ENCODE measurements around the gene RPS2. TPM values are rescaled to one million over a fixed set of nuclear protein-coding genes. Genes with fewer than 3 reads are reported as not detected.
"Not testable (repeated sequence)": the region's sequence is repeated elsewhere in the genome, so short reads cannot be mapped to it uniquely, and the experiment has no call there.

The RPS2 gene
- total RNA-seq, 1 experiment from 2014 or later, result 5,569 TPM

GRCh38 chr16:1920727-1921171 is 43.9 kb downstream of the RPS2 start:
- DNase-seq (ENCODE audit: low read depth), result peak; percentile 33

- DNase-seq (ENCODE audit: low read depth), result not testable (repeated sequence)
Observed at GRCh38 chr16:1920122-1920521, 44.5 kb downstream of the RPS2 start.

DNA sequence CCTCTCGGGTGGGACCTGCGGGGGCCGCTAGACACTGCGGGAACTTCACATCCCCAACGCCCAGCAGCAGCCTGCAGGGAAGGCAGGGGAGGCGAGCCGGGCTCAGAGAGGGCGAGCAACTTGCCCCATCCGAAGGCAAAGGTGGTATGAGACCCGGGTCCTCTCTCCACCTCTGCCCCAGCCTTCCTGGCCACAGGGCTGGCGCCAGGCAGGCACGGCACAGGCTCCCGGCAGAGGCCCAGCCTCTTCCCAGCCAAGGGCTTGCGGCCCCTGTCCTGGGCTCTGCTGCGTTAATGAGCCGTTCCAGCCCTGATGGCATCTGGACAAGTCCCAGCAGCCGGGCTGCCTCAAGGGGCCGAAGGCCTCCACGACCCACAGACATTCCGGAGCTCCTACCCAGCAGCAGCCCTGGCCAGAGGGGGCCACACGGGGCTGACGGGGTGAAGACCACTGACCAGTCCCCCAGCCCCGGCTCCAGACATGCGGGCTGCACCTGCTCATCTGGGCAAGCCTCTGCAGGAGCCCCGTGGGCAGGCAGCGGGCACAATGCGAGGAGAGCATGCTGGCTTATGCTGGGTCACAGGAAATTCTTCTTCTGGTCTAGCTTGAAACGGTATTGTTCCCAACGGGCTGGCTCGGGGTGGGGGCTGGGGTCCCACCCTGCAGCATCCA is 45.2 kb downstream of the RPS2 start:
- DNase-seq (ENCODE audit: low read depth), result no peak

DNA sequence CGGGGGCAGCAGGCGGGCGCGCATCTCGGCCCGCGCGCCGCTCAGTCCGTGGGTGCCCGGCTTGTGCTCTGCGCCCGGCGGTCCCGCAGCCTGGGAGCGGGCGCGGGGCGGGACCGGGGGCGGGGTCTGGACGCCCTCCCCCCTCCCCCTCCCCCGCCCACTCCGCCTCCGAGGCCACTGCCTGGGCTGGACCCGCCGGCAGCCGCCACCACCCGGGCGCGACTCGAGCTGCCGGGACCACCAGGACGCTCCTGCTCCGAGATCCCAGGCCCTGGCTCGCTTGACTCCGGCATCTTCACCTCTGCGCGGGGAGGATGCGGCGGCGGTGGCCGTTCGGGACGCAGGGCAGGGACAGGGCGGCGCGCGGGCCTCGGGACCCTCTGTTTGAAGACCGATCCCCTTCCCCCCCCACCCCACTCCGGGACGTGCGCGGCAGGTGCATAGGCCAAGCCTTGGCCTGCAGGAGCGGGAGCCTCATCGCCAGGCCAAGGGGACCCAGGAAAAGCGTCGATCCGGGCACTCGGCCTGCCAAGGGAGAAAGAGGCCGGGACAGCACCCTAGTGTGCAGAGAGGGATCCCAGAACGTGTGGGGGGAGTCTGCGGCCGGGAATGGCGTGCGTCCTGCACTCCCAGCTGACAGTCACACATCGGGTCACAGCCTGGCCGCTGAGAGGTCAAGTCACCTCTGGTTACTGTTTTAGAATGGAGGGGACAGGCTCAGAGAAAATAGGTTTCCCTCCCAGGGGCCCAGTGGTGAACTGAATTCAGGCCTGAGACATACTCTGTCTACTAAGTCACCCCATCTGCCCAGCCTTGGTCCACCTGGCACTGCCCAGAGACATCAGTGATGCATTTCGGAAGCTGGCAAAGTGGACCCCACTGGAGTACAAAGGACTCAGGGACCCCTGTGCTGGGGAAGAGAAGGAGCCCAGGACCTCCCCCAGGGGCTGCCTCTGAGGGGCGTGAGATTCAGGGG is 46.0 kb downstream of the RPS2 start, which contains the start of gene HS3ST6:
HS3ST6 (minus strand) TSS at position 65 of the 976 bp plus-strand sequence. CDS start 92 bp downstream, outside the sequence.
- DNase-seq (ENCODE audit: low read depth), result no peak

DNA sequence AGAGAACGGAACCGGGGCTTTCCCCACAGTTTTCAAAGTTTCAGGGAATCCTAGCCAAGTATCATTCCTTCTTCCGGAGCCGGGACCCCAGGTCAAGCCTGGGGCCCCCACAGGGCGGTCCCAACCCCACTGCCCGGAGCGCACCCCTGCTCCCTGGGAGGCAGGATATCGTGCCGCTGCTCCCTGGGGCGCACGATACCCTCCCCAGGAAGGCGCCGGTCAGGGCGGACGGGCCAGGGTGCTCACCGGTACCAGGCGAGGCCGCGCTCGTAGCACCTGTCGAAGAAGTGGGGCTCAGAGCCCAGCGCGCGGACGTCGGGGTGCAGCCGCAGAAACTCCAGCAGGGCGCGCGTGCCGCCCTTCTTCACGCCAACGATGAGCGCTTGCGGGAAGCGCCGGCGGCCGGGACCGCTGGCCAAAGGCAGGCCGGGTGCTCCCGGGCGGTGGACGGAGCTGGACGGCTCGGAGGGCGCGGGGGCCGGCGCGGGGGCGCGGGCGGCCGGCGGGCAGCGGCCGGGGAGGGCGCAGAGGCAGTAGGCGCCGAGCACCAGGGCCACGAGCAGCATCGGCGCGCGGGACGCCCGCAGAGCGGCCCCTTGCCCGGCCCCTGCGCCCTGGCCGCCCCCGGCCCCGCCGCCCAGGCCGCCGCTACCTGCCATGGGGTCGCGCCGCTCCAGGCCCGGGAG is 46.8 kb downstream of the RPS2 start:
- no peak for DNase-seq (ENCODE audit: low read depth)

GRCh38 chr16:1917056-1917664 is 47.5 kb downstream of the RPS2 start:
- DNase-seq (ENCODE audit: low read depth), result no peak

- DNase-seq (ENCODE audit: low read depth), result no peak
Observed at GRCh38 chr16:1916640-1916990, 48.0 kb downstream of the RPS2 start.

DNA sequence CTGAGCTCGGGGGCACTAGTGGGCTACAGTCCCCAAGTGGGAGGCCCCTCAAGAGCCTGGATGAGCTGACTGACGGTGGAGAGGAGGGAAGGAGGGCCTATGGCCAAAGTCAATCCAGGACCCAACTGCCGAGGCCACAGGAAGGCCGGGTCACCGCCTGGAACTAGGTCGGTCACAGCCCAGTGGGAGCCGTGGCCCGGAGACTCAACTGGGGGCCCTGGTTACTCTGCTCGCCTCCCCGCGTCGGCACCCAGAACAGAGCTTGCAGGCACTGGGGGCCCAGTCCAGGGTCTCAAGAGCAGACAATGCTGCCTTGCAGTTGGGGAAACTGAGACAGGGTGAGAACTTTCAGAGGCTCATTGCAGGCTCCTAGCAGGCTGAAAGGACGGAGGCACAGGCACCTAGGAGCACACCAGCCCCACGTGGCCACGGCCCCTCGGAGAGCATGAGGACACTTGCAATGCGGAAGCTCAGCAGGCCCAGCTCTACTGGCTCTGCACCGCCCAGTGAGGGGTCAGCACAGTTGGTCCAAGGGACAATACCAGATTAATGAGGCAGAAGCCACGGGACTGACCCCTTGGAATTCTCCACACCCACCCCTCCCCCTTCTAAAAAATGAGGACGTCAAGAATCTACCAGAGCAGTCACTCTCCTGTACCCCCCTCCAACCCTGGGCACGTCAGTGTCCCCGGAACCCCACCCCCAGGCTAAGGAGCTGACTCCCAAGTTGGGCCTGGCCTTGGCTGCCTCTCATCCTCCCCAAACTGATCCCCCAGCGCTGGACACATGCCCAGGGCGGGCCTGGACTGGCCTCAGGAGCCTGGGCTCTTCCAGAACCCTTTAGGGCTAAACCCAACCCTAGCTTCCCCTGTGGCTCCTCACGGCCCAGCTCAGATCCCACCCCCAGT is 48.6 kb downstream of the RPS2 start:
- no peak for DNase-seq (ENCODE audit: low read depth)

GRCh38 chr16:1914988-1915387 is 49.6 kb downstream of the RPS2 start:
- DNase-seq (ENCODE audit: low read depth), result no peak

DNA sequence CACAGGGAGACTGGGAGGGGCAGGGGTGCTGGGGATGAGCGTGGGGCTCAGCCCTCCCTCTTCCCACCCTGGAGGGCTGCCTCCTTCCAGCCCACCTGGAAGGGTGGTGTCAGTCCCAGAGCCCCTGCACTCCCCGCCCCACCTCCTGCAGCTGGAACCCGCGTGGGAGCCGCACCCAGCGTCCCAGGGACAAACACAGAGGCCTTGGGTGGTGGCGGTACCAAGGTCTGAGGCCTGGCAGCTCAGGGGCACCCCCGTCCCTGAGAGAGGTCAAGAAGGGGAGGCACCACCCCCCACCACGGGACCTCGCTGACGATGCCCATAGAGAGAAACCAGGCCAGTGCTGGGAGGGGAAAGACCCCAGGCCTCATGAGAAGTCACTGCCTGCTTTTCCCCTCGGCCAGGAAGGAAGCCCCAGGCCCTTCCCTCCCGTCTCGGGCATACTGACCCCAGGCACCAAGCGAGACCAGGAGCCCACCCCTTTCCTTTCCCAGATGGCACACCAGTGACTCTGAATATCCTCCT is 50.5 kb downstream of the RPS2 start:
- DNase-seq (ENCODE audit: low read depth), result no peak

- DNase-seq (ENCODE audit: low read depth), result no peak
Observed at GRCh38 chr16:1913327-1914083, 51.1 kb downstream of the RPS2 start.

DNA sequence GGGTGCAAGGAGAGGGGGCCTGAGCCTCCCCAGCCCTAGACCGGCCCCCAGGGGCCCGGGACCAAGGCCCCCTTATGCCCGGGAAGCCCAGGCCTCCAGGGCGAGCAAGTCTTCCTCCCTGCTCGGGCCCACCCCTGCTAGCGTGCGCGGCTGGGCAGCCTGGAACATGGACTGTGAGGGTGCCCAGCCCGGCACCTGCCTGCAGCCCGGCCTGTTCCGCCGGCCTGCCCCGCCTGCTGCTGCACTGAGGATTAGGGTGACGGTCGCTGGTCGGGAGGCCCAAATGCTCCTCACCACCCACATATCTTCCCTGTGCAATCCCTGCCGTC is 52.4 kb downstream of the RPS2 start:
- DNase-seq (ENCODE audit: low read depth), result no peak

Small RNAs within 50 kb of the gene (small RNA-seq; reads per million reads assigned to genes)
- gene AC005363.2 (not detected), gene RN7SL219P (not detected), gene SNORA10 (not detected), gene SNORA64 (not detected)

Other genes with a start within 250 kb of the RPS2 start
- 7.3 and 7.4 TPM in 2 replicates for gene NME3, start 193.3 kb downstream of the RPS2 start, total RNA-seq (2014; rRNA removed; shearing (Covaris generic))
- 6.3 and 7.3 TPM in 2 replicates for gene EME2, start 192.0 kb downstream of the RPS2 start, total RNA-seq (2014; rRNA removed; shearing (Covaris generic))
- gene MRPS34, start 191.7 kb downstream of the RPS2 start, total RNA-seq (2014; rRNA removed; shearing (Covaris generic)), result 248 and 271 TPM in 2 replicates
- 28.7 and 31.2 TPM in 2 replicates for gene SPSB3, start 182.3 kb downstream of the RPS2 start, total RNA-seq (2014; rRNA removed; shearing (Covaris generic))
- 123 and 137 TPM in 2 replicates for gene NUBP2, start 181.9 kb downstream of the RPS2 start, total RNA-seq (2014; rRNA removed; shearing (Covaris generic))
- not detected in 2 replicates for gene IGFALS, start 171.1 kb downstream of the RPS2 start, total RNA-seq (2014; rRNA removed; shearing (Covaris generic))
- gene HAGH, start 138.0 kb downstream of the RPS2 start, total RNA-seq (2014; rRNA removed; shearing (Covaris generic)), result 35.9 and 45.7 TPM in 2 replicates
- 78.8 and 81.1 TPM in 2 replicates for gene FAHD1, start 137.6 kb downstream of the RPS2 start, total RNA-seq (2014; rRNA removed; shearing (Covaris generic))
- not detected in 2 replicates for gene MEIOB, start 92.7 kb downstream of the RPS2 start, total RNA-seq (2014; rRNA removed; shearing (Covaris generic))
- gene HS3ST6, start 46.4 kb downstream of the RPS2 start, total RNA-seq (2014; rRNA removed; shearing (Covaris generic)), result not detected in 2 replicates
- gene MSRB1, start 21.6 kb downstream of the RPS2 start, total RNA-seq (2014; rRNA removed; shearing (Covaris generic)), result 26.1 and 38.7 TPM in 2 replicates
- not detected in 2 replicates for gene RPL3L, start 10.1 kb downstream of the RPS2 start, total RNA-seq (2014; rRNA removed; shearing (Covaris generic))
- gene NDUFB10, start 5.3 kb downstream of the RPS2 start, total RNA-seq (2014; rRNA removed; shearing (Covaris generic)), result 559 and 621 TPM in 2 replicates
- not detected in 2 replicates for gene RNF151, start 2.0 kb upstream of the RPS2 start, total RNA-seq (2014; rRNA removed; shearing (Covaris generic))
- gene TBL3, start 7.2 kb upstream of the RPS2 start, total RNA-seq (2014; rRNA removed; shearing (Covaris generic)), result 47.8 and 53.4 TPM in 2 replicates
- 0.43 TPM in 1 of 2 replicates, not detected in the other for gene NOXO1, start 16.6 kb upstream of the RPS2 start, total RNA-seq (2014; rRNA removed; shearing (Covaris generic))
- 75.7 and 85.5 TPM in 2 replicates for gene GFER, start 19.4 kb upstream of the RPS2 start, total RNA-seq (2014; rRNA removed; shearing (Covaris generic))
- gene SYNGR3, start 25.1 kb upstream of the RPS2 start, total RNA-seq (2014; rRNA removed; shearing (Covaris generic)), result 2.4 and 2.5 TPM in 2 replicates
- gene ZNF598, start 45.0 kb upstream of the RPS2 start, total RNA-seq (2014; rRNA removed; shearing (Covaris generic)), result 46.2 and 50.4 TPM in 2 replicates
- gene NPW, start 55.0 kb upstream of the RPS2 start, total RNA-seq (2014; rRNA removed; shearing (Covaris generic)), result 0.30 and 0.35 TPM in 2 replicates
- gene NHERF2, start 62.1 kb upstream of the RPS2 start, total RNA-seq (2014; rRNA removed; shearing (Covaris generic)), result 118 and 158 TPM in 2 replicates
- gene NTHL1, start 83.0 kb upstream of the RPS2 start, total RNA-seq (2014; rRNA removed; shearing (Covaris generic)), result 61.5 and 90.5 TPM in 2 replicates
- gene TSC2, start 83.2 kb upstream of the RPS2 start, total RNA-seq (2014; rRNA removed; shearing (Covaris generic)), result 50.2 and 59.6 TPM in 2 replicates
- 55.1 and 58.6 TPM in 2 replicates for gene PKD1, start 171.1 kb upstream of the RPS2 start, total RNA-seq (2014; rRNA removed; shearing (Covaris generic))
- gene RAB26, start 183.8 kb upstream of the RPS2 start, total RNA-seq (2014; rRNA removed; shearing (Covaris generic)), result 9.5 and 13.4 TPM in 2 replicates
- 122 and 138 TPM in 2 replicates for gene TRAF7, start 191.0 kb upstream of the RPS2 start, total RNA-seq (2014; rRNA removed; shearing (Covaris generic))
- gene CASKIN1, start 231.8 kb upstream of the RPS2 start, total RNA-seq (2014; rRNA removed; shearing (Covaris generic)), result 0.10 and 1.2 TPM in 2 replicates
- gene MLST8, start 240.6 kb upstream of the RPS2 start, total RNA-seq (2014; rRNA removed; shearing (Covaris generic)), result 50.0 and 69.1 TPM in 2 replicates
- 2.0 and 7.3 TPM in 2 replicates for gene BRICD5, start 246.0 kb upstream of the RPS2 start, total RNA-seq (2014; rRNA removed; shearing (Covaris generic))

Measured in HT1080 (cell line).